DND-41 (cell line): ENCODE measurements around the gene DDX39A.

Experiments
- CTCF ChIP-seq: IDR thresholded peaks from 2 replicates; pipeline ENCODE4 v1.5.1; 2012; ENCODE audit warnings: borderline replicate concordance, low read length, moderate library complexity, mild to moderate bottlenecking; ENCODE audit not compliant: poor library complexity, severe bottlenecking; ENCODE audit errors: extremely low read depth
- EZH2 ChIP-seq: IDR thresholded peaks from 3 replicates; pipeline ENCODE4 v1.6.1; 2012; ENCODE audit warnings: borderline replicate concordance, low read depth, mild to moderate bottlenecking, moderate library complexity, low read length, inconsistent platforms; ENCODE audit not compliant: severe bottlenecking

GRCh38 chr19:14427461-14427860 is 8.3 kb upstream of the DDX39A start:
- TF ChIP-seq CTCF (no peak), EZH2 (no peak)
